GM21737 (cell line): Measurements from ENCODE around the gene ADGRB3.
"Not testable (repeated sequence)": the region's sequence is repeated elsewhere in the genome, so short reads cannot be mapped to it uniquely, and the experiment has no call there.

Source experiments
- ATAC-seq: cut with Tn5 transposase; IDR thresholded peaks from one replicate; pipeline ENCODE4 v1.9.1; 2021; ENCODE audit warnings: mild to moderate bottlenecking, moderate library complexity; ENCODE audit not compliant: unreplicated experiment

The ADGRB3 gene

GRCh38 chr6:68649669-68650068 is 14.6 kb downstream of the ADGRB3 start:
- no peak for ATAC-seq

DNA sequence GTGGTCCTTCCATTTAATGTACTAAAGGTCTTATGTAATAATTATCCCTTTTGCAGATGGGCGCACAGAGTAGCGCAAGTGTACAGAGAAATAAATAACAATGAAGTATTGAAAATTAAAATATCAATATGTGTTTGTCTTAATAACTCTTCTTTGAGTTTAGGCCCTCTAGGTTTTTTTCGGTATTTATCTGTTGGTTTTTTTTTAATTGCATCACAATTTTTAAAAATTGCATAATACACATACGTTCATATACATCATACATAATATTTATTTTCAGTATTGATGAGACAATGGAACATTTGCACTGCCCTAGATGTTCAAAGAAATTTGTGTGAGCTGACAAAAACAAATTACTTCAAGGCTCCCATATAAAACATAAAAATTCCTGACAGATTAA is 15.1 kb downstream of the ADGRB3 start:
- no peak for ATAC-seq

DNA sequence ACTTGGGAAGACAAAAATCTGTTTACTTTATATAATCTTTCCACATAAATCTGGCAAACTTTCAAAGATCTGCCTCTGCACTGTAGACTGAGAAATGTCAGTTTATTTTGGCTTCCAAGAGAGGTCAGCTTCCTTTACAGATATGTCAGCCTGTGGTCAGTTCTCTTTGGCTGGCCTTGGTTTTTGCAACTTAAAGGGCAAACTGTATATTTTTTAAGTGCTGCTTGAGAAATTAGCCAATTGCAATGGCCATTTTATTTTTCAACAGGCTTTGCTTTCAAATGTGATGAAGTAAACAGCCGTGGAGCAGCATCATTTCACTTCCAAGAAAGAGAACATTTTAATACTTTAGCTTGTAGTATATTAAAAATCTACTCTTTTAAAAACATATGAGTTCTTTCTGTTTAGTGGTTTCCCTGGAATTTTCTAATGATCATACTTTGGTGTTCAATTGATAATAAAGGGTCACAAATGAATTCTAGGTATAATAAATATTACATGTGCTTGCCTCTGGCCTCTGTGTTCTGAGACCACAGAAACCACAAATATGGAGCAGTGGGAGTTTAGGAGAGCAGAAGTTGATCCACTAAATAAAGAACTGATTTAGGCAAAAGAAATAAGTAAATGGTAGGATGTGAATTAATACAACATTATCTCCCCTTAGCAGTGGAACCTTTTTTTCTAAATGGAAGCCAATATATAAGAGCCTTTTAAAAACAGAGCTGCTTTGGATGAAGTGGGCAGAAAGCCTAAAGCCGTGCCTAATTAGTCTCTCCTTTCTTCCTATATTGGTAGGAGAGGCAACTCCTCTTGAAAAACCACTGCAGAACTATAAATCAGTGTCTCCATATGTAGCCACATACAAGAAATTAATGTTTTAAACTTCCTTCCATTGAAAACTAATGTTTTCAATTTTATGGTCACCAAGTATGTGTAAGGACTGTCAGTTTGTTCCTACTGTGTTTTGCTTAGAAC is 16.2 kb downstream of the ADGRB3 start:
- no peak for ATAC-seq

DNA sequence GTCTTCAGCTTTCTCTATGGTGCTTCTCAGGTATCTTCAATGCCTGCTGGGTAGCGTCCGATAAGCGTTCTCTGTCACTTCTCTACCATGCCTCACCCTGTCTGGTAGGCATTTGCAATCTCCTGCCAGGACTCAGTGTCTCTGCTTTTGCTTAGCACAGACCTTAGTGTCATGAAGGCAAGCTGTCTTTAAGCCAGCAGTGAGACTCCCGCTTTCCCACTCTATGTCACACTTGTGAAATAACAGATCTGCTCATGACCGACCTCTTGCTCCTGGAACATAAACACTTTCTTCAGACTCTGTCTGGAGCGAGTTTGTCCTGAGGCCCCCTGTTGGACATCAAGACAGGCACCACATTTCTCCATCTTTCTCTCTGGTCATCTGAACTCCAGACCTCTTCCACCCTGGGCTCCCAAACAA is 17.0 kb downstream of the ADGRB3 start:
- no peak for ATAC-seq

- no peak for ATAC-seq
These were observed 18.1 kb downstream of the ADGRB3 start for GRCh38 chr6:68653074-68653705.

DNA sequence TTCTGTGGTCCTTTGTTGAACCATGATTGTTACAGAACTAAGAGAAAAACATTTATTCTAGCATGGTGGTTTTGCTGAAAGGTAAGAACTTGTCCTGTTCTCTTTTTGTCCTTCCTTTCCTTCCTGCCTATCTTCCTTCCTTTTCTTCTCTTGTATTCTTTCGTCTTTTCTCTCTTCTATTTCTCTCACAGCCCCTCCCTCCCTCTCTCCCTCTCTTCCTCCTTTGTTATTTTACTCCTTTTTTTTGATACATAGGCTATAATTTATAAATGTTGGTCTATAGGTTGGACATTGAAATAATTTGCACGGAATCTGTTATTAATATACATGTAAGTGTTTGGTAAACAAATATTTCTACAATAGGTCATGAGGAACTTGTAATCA is 18.6 kb downstream of the ADGRB3 start:
- no peak for ATAC-seq

GRCh38 chr6:68654134-68654533 is 19.1 kb downstream of the ADGRB3 start:
- ATAC-seq: no peak

- ATAC-seq: no peak
These were observed 19.9 kb downstream of the ADGRB3 start for GRCh38 chr6:68655028-68655427.

DNA sequence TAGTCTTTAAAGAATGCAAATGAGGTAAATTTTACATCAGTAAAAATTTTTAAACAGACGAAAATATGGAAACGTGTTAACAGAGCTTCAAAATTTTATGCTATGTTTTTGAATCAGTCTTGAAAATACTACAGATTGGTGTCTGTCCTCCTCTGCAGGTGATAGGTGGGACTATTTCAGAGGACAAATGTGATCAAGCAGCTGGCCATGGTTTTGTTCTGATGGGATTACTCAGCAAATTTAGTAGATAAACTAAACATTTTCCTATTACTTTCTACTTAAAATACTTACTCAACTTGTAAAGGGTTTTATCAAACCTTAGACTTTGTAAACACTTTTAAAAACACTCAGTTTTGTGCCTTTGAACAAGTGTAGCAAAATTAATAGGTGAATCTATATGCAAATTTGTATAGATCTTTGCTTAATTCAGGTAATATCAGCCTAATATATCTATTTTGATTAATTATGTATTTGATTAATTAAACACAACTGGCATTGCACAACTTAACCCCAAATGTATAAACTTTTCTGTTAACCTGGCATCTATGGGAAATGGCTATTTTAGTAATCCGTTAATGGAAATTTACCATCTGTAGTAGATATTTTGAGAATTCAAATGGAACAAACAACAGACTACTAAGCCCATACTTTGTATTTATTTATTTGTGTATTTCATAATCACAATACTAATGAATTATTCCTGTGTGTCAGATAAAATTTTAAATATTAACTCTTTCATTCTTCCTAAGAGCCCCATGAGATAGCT is 22.5 kb downstream of the ADGRB3 start:
- no peak for ATAC-seq

DNA sequence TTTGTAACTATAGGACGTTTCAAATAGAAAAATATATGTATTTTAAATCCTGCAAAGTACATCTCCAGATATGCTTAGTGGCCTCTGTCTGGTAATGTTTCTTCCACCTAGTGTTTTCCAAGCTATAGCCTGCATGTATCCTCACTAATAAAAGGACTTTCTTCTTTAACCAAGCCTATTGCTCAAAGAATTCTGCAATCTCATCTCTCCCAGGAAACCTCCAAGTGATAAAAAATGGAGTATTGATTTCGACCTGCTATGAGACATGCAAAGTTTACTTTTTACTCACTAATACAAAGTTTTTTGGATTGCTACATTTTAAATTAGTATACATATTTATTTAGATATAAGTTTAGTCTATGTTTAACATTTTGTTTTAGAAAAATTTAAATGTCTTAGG is 23.3 kb downstream of the ADGRB3 start:
- ATAC-seq: no peak

- no peak for ATAC-seq
These were observed 38.2 kb downstream of the ADGRB3 start for GRCh38 chr6:68673255-68673654.

GRCh38 chr6:68675548-68675947 is 40.5 kb downstream of the ADGRB3 start:
- no peak for ATAC-seq

DNA sequence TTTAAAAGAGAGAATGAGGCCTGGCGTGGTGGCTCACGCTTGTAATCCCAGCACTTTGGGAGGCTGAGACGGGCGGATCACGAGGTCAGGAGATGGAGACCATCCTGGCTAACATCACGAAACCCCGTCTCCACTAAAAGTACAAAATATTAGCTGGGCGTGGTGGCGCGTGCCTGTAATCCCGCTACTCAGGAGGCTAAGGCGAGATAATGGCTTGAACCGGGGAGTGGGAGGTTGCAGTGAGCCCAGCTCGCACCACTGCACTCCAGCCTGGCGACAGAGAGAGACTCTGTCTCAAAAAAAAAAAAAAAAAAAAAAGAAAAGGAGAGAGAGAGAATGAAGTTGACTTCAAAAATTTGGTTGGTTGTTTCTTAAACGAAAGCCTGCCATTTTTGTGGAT is 41.0 kb downstream of the ADGRB3 start:
- ATAC-seq: not testable (repeated sequence)

GRCh38 chr6:68677058-68677457 is 42.0 kb downstream of the ADGRB3 start:
- no peak for ATAC-seq

DNA sequence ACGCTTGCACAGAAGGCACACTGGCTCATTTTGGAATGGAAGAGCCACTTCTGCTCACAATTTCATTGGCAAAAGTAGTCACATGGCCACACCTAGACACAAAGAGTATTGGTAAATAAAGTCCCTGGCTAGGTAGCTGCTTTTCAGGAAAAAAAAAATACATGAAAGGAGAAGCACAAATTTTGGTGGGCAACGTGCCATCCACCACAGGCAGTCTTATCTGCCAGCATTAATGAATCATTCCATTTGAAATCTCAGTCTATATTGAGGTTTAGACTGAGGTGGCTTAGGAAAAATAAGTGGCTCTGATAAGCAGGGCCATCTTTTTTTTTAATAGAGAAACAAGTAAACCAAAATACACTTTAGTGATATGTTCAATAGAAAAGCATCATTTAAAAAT is 44.3 kb downstream of the ADGRB3 start:
- no peak for ATAC-seq

GRCh38 chr6:68680264-68680663 is 45.2 kb downstream of the ADGRB3 start:
- ATAC-seq: no peak

DNA sequence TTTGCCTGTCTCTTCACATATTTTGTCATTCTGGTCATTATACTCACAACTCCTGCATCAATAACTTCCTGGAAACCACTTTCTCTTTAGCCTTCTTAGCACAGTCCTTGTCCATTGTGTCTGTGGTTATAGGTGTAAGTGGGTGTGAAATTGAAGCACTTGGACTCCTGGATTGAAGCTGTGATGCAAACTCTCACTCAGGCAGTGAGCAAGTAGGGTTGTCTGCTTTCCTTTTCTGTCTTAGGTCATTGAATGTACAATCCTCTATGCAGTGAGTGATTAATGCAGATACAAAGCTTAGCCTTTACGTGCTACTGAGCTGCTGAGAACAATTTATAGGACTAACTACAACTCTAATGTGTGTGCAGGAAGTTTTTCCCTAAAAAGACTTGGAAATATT is 54.8 kb downstream of the ADGRB3 start:
- ATAC-seq: no peak

GRCh38 chr6:68691120-68691519 is 56.0 kb downstream of the ADGRB3 start:
- ATAC-seq: no peak

DNA sequence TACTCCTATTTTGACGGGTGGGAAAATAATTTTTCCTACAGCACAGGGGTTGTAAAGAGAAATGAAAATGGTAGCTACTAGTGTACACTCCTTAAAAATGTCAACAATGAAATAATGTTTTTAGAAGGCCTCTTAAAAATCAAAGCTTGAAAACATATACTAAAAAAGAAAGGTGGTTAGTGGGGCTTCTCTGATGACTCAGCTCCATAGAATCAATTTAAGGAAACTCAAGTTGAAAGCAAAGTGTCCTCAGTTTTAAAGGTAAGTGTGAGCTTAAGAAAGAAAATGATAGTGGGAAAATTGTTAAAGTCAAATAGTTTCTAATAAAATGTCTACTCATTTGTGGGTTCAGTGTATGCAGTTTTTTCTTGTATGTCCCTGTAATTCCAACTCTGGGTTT is 58.2 kb downstream of the ADGRB3 start:
- ATAC-seq: no peak

DNA sequence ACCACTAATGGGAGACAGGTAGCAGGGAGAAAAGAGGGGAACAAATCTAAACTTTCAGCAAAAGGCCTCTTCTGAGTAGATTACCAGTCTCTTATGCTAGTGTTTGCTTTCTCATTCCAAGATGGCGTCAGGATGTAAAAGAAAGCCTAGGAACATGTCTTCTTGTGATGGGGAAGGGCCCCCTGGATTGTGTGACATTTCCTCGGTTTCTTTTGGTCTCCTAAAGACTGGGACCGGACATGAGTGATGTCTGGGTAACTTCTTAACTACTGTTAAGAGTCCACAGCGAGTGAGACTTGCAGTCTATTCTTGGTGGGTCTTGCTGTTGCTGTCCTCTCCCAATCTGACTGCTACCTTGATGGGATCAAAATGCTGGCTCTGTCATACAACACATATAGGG is 60.3 kb downstream of the ADGRB3 start:
- ATAC-seq: no peak

GRCh38 chr6:68695838-68696237 is 60.8 kb downstream of the ADGRB3 start:
- ATAC-seq: no peak

DNA sequence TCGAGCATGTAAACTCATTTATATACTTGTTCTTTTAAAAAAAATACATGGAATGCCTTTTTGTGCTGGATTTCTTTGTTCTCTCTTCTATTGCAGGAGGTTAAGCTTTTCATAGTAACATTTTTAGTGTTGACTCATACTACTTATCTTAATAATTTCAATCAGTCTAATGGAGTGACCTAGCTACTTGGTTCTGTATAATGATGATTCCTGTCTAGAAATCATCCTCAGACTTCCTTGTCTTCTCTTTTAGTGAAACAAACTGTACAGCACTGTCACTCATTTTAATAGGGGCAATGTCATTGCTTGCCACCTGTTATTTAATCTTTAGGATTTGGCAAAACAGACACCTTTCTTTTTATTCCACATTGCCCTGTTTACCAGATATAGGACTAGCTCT is 62.3 kb downstream of the ADGRB3 start:
- ATAC-seq: no peak
